ENCODE data around the gene EBP.
"Not testable (repeated sequence)": the region's sequence is repeated elsewhere in the genome, so short reads cannot be mapped to it uniquely, and the experiment has no call there.

The EBP gene

DNA sequence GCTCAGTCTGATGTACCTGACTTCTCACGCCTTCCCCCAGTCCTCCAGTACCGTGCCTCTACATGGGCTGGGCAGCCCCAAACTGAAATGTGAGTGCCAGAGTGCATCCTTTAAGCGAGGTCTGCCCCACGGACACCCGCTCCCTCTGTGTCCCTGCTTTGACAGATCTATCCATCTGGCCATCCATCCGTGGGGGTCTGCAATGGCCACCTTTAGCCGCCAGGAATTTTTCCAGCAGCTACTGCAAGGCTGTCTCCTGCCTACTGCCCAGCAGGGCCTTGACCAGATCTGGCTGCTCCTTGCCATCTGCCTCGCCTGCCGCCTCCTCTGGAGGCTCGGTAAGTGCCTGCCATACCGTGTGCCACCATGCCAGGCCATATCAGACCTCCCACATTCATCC, 12.0 kb upstream of the EBP start:
- Histone ChIP-seq H3K27ac (ENCODE audit: low read length) (no peak overlapping the region), H3K27me3 (ENCODE audit: control insufficient read depth in 1 of 2, insufficient read depth in 2 of 2, low read length in 2 of 2) (peaks cover 0 to 7% of the 10 kb centered on the region in 2 donors), H3K36me3 (ENCODE audit: control insufficient read depth in 2 of 2, insufficient read depth in 2 of 2, low read length in 2 of 2) (peaks cover 0 to 2% of the 10 kb centered on the region in 2 donors), H3K9ac (ENCODE audit: low read length in 2 of 2) (peak overlapping the region; percentile 80 to 86), H3K4me3 (ENCODE audit: low read length in 2 of 2) (peak overlapping the region; percentile 79 to 81), H3K9me3 (ENCODE audit: control insufficient read depth in 2 of 2, low read length in 2 of 2) (no peaks in the 10 kb centered on the region), H3K4me1 (ENCODE audit: control insufficient read depth, insufficient read depth, low read length) (peaks cover 8% of the 10 kb centered on the region)

GRCh38 chrX:48511560-48511959, 10.0 kb upstream of the EBP start:
- peaks cover 8% of the 10 kb centered on the region for H3K4me1 ChIP-seq (ENCODE audit: control insufficient read depth, insufficient read depth, low read length)

DNA sequence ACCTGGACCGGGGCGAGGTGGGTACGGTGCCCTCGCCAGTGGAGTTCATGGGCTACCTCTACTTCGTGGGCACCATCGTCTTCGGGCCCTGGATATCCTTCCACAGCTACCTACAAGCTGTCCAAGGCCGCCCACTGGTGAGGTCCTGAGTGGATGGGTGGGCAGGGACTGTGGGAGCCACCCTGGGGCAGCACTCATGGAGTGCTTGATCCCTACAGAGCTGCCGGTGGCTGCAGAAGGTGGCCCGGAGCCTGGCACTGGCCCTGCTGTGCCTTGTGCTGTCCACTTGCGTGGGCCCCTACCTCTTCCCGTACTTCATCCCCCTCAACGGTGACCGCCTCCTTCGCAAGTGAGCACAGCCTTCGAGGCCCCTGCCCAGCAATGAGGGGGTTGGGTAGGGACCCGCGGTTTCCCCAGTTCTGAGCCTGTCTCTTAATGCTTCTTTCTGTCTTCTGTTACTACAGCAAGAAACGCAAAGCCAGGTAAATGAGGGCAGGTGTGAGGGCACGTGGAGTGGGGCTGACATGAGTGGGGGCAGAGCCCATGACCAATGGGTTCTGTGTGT, 9.2 kb upstream of the EBP start:
- H3K36me3 ChIP-seq (ENCODE audit: control insufficient read depth in 2 of 2, insufficient read depth in 2 of 2, low read length in 2 of 2) = peaks cover 0 to 2% of the 10 kb centered on the region in 2 donors

More at GRCh38 chrX:48511560-48511959, 10.0 kb upstream of the EBP start:
- Histone ChIP-seq H3K9me3 (ENCODE audit: control insufficient read depth in 2 of 2, low read length in 2 of 2) (no peaks in the 10 kb centered on the region), H3K9ac (ENCODE audit: low read length in 2 of 2) (no peak overlapping the region), H3K27ac (ENCODE audit: low read length) (no peak overlapping the region), H3K27me3 (ENCODE audit: control insufficient read depth in 1 of 2, insufficient read depth in 2 of 2, low read length in 2 of 2) (peaks cover 0 to 7% of the 10 kb centered on the region in 2 donors), H3K4me3 (ENCODE audit: low read length in 2 of 2) (no peak overlapping the region), H3K36me3 (ENCODE audit: control insufficient read depth in 2 of 2, insufficient read depth in 2 of 2, low read length in 2 of 2) (peaks cover 0 to 2% of the 10 kb centered on the region in 2 donors)

DNA sequence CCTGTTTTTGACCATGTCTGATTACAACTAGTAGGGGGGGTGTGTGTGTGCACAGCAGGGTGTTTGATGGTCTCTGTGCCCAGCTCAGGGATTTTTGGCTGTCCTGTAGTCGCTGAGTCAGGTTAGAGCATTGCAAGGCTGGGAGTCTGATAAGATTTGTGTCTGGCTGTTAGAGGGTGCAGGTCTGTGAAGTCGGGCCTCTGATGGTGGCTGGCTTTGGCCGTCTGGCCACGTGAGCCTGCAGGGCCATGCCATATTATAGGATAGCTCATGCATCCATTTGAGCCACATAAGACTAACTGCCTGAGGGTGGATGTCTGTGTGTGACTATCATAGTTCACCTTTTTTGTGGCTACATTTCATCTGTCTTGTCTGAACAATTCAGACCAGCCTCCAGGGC, 7.9 kb upstream of the EBP start:
- no peak overlapping the region for H3K4me3 ChIP-seq (ENCODE audit: low read length in 2 of 2)
- peaks cover 0 to 7% of the 10 kb centered on the region in 2 donors for H3K27me3 ChIP-seq (ENCODE audit: control insufficient read depth in 1 of 2, insufficient read depth in 2 of 2, low read length in 2 of 2)
- H3K27ac ChIP-seq (ENCODE audit: low read length) = no peak overlapping the region
- H3K9me3 ChIP-seq (ENCODE audit: control insufficient read depth in 2 of 2, low read length in 2 of 2) = no peaks in the 10 kb centered on the region
- no peak overlapping the region for H3K9ac ChIP-seq (ENCODE audit: low read length in 2 of 2)
- peaks cover 8% of the 10 kb centered on the region for H3K4me1 ChIP-seq (ENCODE audit: control insufficient read depth, insufficient read depth, low read length)
- H3K36me3 ChIP-seq (ENCODE audit: control insufficient read depth in 2 of 2, insufficient read depth in 2 of 2, low read length in 2 of 2) = peaks cover 0 to 2% of the 10 kb centered on the region in 2 donors

More for the DNA sequence above, 9.2 kb upstream of the EBP start:
- Histone ChIP-seq H3K27ac (ENCODE audit: low read length) (no peak overlapping the region), H3K27me3 (ENCODE audit: control insufficient read depth in 1 of 2, insufficient read depth in 2 of 2, low read length in 2 of 2) (peaks cover 0 to 7% of the 10 kb centered on the region in 2 donors), H3K4me1 (ENCODE audit: control insufficient read depth, insufficient read depth, low read length) (peaks cover 8% of the 10 kb centered on the region), H3K4me3 (ENCODE audit: low read length in 2 of 2) (no peak overlapping the region), H3K9ac (ENCODE audit: low read length in 2 of 2) (no peak overlapping the region), H3K9me3 (ENCODE audit: control insufficient read depth in 2 of 2, low read length in 2 of 2) (no peaks in the 10 kb centered on the region)

GRCh38 chrX:48514126-48514806, 7.3 kb upstream of the EBP start:
- H3K4me3 ChIP-seq (ENCODE audit: low read length in 2 of 2) = no peak overlapping the region
- H3K9me3 ChIP-seq (ENCODE audit: control insufficient read depth in 2 of 2, low read length in 2 of 2) = no peaks in the 10 kb centered on the region
- peaks cover 7% of the 10 kb centered on the region for H3K4me1 ChIP-seq (ENCODE audit: control insufficient read depth, insufficient read depth, low read length)
- H3K27me3 ChIP-seq (ENCODE audit: control insufficient read depth in 1 of 2, insufficient read depth in 2 of 2, low read length in 2 of 2) = peaks cover 0 to 7% of the 10 kb centered on the region in 2 donors
- peaks cover 0 to 2% of the 10 kb centered on the region in 2 donors for H3K36me3 ChIP-seq (ENCODE audit: control insufficient read depth in 2 of 2, insufficient read depth in 2 of 2, low read length in 2 of 2)
- H3K9ac ChIP-seq (ENCODE audit: low read length in 2 of 2) = no peak overlapping the region
- H3K27ac ChIP-seq (ENCODE audit: low read length) = no peak overlapping the region

GRCh38 chrX:48514868-48515460, 6.6 kb upstream of the EBP start:
- no peak overlapping the region for H3K9ac ChIP-seq (ENCODE audit: low read length in 2 of 2)
- H3K36me3 ChIP-seq (ENCODE audit: control insufficient read depth in 2 of 2, insufficient read depth in 2 of 2, low read length in 2 of 2) = peaks cover 0 to 2% of the 10 kb centered on the region in 2 donors
- H3K4me1 ChIP-seq (ENCODE audit: control insufficient read depth, insufficient read depth, low read length) = peaks cover under 1% of the 10 kb centered on the region
- H3K9me3 ChIP-seq (ENCODE audit: control insufficient read depth in 2 of 2, low read length in 2 of 2) = no peaks in the 10 kb centered on the region
- peaks cover 0 to 7% of the 10 kb centered on the region in 2 donors for H3K27me3 ChIP-seq (ENCODE audit: control insufficient read depth in 1 of 2, insufficient read depth in 2 of 2, low read length in 2 of 2)
- H3K4me3 ChIP-seq (ENCODE audit: low read length in 2 of 2) = no peak overlapping the region
- H3K27ac ChIP-seq (ENCODE audit: low read length) = no peak overlapping the region

GRCh38 chrX:48515842-48516241, 5.8 kb upstream of the EBP start:
- Histone ChIP-seq H3K36me3 (ENCODE audit: control insufficient read depth in 2 of 2, insufficient read depth in 2 of 2, low read length in 2 of 2) (peaks cover 0 to 2% of the 10 kb centered on the region in 2 donors), H3K4me3 (ENCODE audit: low read length in 2 of 2) (no peak overlapping the region), H3K4me1 (ENCODE audit: control insufficient read depth, insufficient read depth, low read length) (no peaks in the 10 kb centered on the region), H3K9me3 (ENCODE audit: control insufficient read depth in 2 of 2, low read length in 2 of 2) (no peaks in the 10 kb centered on the region), H3K9ac (ENCODE audit: low read length in 2 of 2) (no peak overlapping the region), H3K27me3 (ENCODE audit: control insufficient read depth in 1 of 2, insufficient read depth in 2 of 2, low read length in 2 of 2) (peaks cover 0 to 7% of the 10 kb centered on the region in 2 donors), H3K27ac (ENCODE audit: low read length) (no peak overlapping the region)

DNA sequence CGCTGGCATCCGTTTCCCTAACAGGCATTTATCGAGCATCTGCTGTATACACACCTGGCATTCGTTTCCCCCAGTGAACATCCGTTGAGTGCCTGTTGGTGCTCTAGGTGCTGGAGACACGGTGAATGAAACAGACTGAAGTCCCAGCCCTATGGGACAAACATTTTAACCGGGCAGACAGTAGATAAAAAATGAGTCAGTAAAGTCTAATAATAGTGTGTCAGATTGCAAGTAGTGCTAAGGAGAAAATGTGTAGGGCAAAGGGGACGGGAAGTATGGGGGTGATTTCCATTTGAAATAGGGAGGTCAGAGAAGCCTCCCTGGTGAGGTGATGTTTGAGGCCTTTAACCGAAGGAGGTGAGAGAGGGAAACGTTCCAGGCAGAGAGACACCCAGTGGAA, 5.3 kb upstream of the EBP start:
- no peak overlapping the region for H3K27ac ChIP-seq (ENCODE audit: low read length)
- H3K36me3 ChIP-seq (ENCODE audit: control insufficient read depth in 2 of 2, insufficient read depth in 2 of 2, low read length in 2 of 2) = peaks cover 0 to 2% of the 10 kb centered on the region in 2 donors
- H3K27me3 ChIP-seq (ENCODE audit: control insufficient read depth in 1 of 2, insufficient read depth in 2 of 2, low read length in 2 of 2) = peaks cover 0 to 7% of the 10 kb centered on the region in 2 donors
- H3K4me3 ChIP-seq (ENCODE audit: low read length in 2 of 2) = no peak overlapping the region
- H3K9me3 ChIP-seq (ENCODE audit: control insufficient read depth in 2 of 2, low read length in 2 of 2) = no peaks in the 10 kb centered on the region
- peaks cover 1% of the 10 kb centered on the region for H3K4me1 ChIP-seq (ENCODE audit: control insufficient read depth, insufficient read depth, low read length)
- no peak overlapping the region for H3K9ac ChIP-seq (ENCODE audit: low read length in 2 of 2)

DNA sequence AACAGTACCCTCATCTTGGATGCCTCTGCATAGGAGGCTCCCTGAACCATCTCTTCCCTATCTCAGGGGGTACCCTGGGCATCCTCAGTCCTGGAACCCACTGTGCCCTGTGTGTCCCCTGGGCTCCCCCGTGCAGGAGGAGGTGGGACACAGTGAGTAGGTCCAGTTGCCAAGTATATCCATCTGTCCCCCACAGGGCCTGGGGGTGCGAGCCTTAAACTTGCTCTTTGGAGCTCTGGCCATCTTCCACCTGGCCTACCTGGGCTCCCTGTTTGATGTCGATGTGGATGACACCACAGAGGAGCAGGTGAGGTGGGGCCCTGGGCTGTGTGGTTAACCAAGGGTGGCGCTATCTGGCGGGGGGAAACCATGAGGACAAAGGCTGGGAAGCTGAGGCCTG, 4.6 kb upstream of the EBP start:
- Histone ChIP-seq H3K4me1 (ENCODE audit: control insufficient read depth, insufficient read depth, low read length) (peaks cover 2% of the 10 kb centered on the region), H3K27ac (ENCODE audit: low read length) (no peak overlapping the region), H3K36me3 (ENCODE audit: control insufficient read depth in 2 of 2, insufficient read depth in 2 of 2, low read length in 2 of 2) (peaks cover 0 to 2% of the 10 kb centered on the region in 2 donors), H3K9me3 (ENCODE audit: control insufficient read depth in 2 of 2, low read length in 2 of 2) (no peaks in the 10 kb centered on the region), H3K9ac (ENCODE audit: low read length in 2 of 2) (no peak overlapping the region), H3K27me3 (ENCODE audit: control insufficient read depth in 1 of 2, insufficient read depth in 2 of 2, low read length in 2 of 2) (peaks cover 0 to 7% of the 10 kb centered on the region in 2 donors), H3K4me3 (ENCODE audit: low read length in 2 of 2) (no peak overlapping the region)

GRCh38 chrX:48519481-48519880, 2.1 kb upstream of the EBP start:
- not testable (repeated sequence) for H3K4me1 ChIP-seq (ENCODE audit: control insufficient read depth, insufficient read depth, low read length); H3K9ac ChIP-seq (ENCODE audit: low read length in 2 of 2); H3K4me3 ChIP-seq (ENCODE audit: low read length in 2 of 2); H3K27ac ChIP-seq (ENCODE audit: low read length); H3K36me3 ChIP-seq (ENCODE audit: control insufficient read depth in 2 of 2, insufficient read depth in 2 of 2, low read length in 2 of 2); H3K9me3 ChIP-seq (ENCODE audit: control insufficient read depth in 2 of 2, low read length in 2 of 2); H3K27me3 ChIP-seq (ENCODE audit: control insufficient read depth in 1 of 2, insufficient read depth in 2 of 2, low read length in 2 of 2)

GRCh38 chrX:48520455-48520854, 1.2 kb upstream of the EBP start:
- Histone ChIP-seq H3K27ac (ENCODE audit: low read length) (no peak overlapping the region), H3K4me3 (ENCODE audit: low read length in 2 of 2) (no peak overlapping the region)

More at GRCh38 chrX:48520455-48520854, 1.2 kb upstream of the EBP start:
- H3K27me3 ChIP-seq (ENCODE audit: control insufficient read depth in 1 of 2, insufficient read depth in 2 of 2, low read length in 2 of 2) = no peaks in the 10 kb centered on the region
- H3K9ac ChIP-seq (ENCODE audit: low read length in 2 of 2) = no peak overlapping the region
- H3K36me3 ChIP-seq (ENCODE audit: control insufficient read depth in 2 of 2, insufficient read depth in 2 of 2, low read length in 2 of 2) = no peaks in the 10 kb centered on the region
- H3K4me1 ChIP-seq (ENCODE audit: control insufficient read depth, insufficient read depth, low read length) = peaks cover 6% of the 10 kb centered on the region
- H3K9me3 ChIP-seq (ENCODE audit: control insufficient read depth in 2 of 2, low read length in 2 of 2) = no peaks in the 10 kb centered on the region

Data from stomach smooth muscle (tissue), 2 donors.